Neuronal stem cell (in vitro differentiated cells): Measurements from ENCODE around the gene HYAL1.
A peak's percentile ranks its signal among the peaks of the same experiment; 100 is the strongest.

Source experiments
- DNase-seq: peaks from one replicate; pipeline ENCODE4 v3.0.0-alpha.2; 2013; ENCODE audit warnings: low spot score
- H2AFZ ChIP-seq: one replicate; pipeline ENCODE4 v1.6.1; 2013; ENCODE audit warnings: mild to moderate bottlenecking, low read length, inconsistent platforms
- H2AK5ac ChIP-seq: 2 replicates; pipeline ENCODE4 v1.6.1; 2013; ENCODE audit warnings: low read depth, mild to moderate bottlenecking, inconsistent platforms, low read length, moderate library complexity, mixed read lengths
- H2BK120ac ChIP-seq: 2 replicates; pipeline ENCODE4 v1.6.1; 2013; ENCODE audit warnings: low read depth, mild to moderate bottlenecking, inconsistent platforms, low read length, moderate library complexity, mixed read lengths
- H2BK12ac ChIP-seq: one replicate; pipeline ENCODE4 v1.6.1; 2013; ENCODE audit warnings: low read length, inconsistent platforms
- H2BK15ac ChIP-seq: 2 replicates; pipeline ENCODE4 v1.6.1; 2013; ENCODE audit warnings: mild to moderate bottlenecking, low read length, inconsistent platforms, mixed read lengths
- H2BK5ac ChIP-seq: one replicate; pipeline ENCODE4 v1.6.1; 2013; ENCODE audit warnings: inconsistent platforms, mild to moderate bottlenecking, low read length, moderate library complexity
- H3K14ac ChIP-seq: one replicate; pipeline ENCODE4 v1.6.1; 2013; ENCODE audit warnings: low read length, inconsistent platforms
- H3K18ac ChIP-seq: 2 replicates; pipeline ENCODE4 v1.6.1; 2013; ENCODE audit warnings: low read length, inconsistent platforms
- H3K23ac ChIP-seq: 2 replicates; pipeline ENCODE4 v1.6.1; 2013; ENCODE audit warnings: low read depth, mild to moderate bottlenecking, mixed read lengths, low read length, inconsistent platforms; ENCODE audit not compliant: poor library complexity
- H3K27ac ChIP-seq: replicated peaks from 3 replicates; pipeline ENCODE4 v1.5.1; 2013; ENCODE audit warnings: low read length, inconsistent platforms
- H3K27me3 ChIP-seq, 3 experiments: 2 replicates each; pipeline ENCODE4 v1.6.1; 2013; ENCODE audit warnings: low read length in 3 of 3, mild to moderate bottlenecking in 2 of 3, inconsistent platforms in 1 of 3, low read depth in 1 of 3, mixed read lengths in 1 of 3, moderate library complexity in 1 of 3; ENCODE audit not compliant: control insufficient read depth in 3 of 3, insufficient read depth in 3 of 3
- H3K36me3 ChIP-seq, 2 donors: replicated peaks in 1 of 2; 2 replicates each; pipeline ENCODE4 v1.6.1; 2013; ENCODE audit warnings: low read length in 2 of 2; ENCODE audit not compliant: control insufficient read depth in 2 of 2, insufficient read depth in 2 of 2
- H3K4ac ChIP-seq: 2 replicates; pipeline ENCODE4 v1.6.1; 2013; ENCODE audit warnings: inconsistent platforms, mild to moderate bottlenecking, low read length, moderate library complexity
- H3K4me1 ChIP-seq, 2 donors: 1 replicate in 1 of 2; 2 replicates in 1 of 2; pipeline ENCODE4 v1.6.1; 2013; ENCODE audit warnings: low read length in 2 of 2, low read depth in 1 of 2; ENCODE audit not compliant: control insufficient read depth in 2 of 2, insufficient read depth in 1 of 2
- H3K4me2 ChIP-seq: one replicate; pipeline ENCODE4 v1.6.1; 2013; ENCODE audit warnings: mild to moderate bottlenecking, low read length, inconsistent platforms; ENCODE audit not compliant: insufficient read depth, poor library complexity, severe bottlenecking
- H3K4me3 ChIP-seq, 2 donors: 2 replicates each; pipeline ENCODE4 v1.5.1; 2013; ENCODE audit warnings: low read length in 2 of 2, mild to moderate bottlenecking in 2 of 2, inconsistent platforms in 1 of 2, moderate library complexity in 1 of 2
- H3K79me1 ChIP-seq: one replicate; pipeline ENCODE4 v1.6.1; 2013; ENCODE audit warnings: low read depth, mild to moderate bottlenecking, inconsistent platforms, low read length, moderate library complexity
- H3K9ac ChIP-seq: one replicate; pipeline ENCODE4 v1.6.1; 2013; ENCODE audit warnings: mild to moderate bottlenecking, low read depth, low read length, inconsistent platforms; ENCODE audit not compliant: poor library complexity
- H3K9me3 ChIP-seq, 2 donors: replicated peaks in 1 of 2; 2 replicates each; pipeline versions ENCODE3 to v1.6.1; 2013; ENCODE audit warnings: low read length in 2 of 2, mild to moderate bottlenecking in 2 of 2, inconsistent platforms in 1 of 2, low read depth in 1 of 2, mixed read lengths in 1 of 2, moderate library complexity in 1 of 2; ENCODE audit not compliant: control insufficient read depth in 2 of 2, insufficient read depth in 1 of 2
- H4K8ac ChIP-seq: one replicate; pipeline ENCODE4 v1.6.1; 2013; ENCODE audit warnings: low read depth, mild to moderate bottlenecking, inconsistent platforms, low read length, moderate library complexity
- H4K91ac ChIP-seq: one replicate; pipeline ENCODE4 v1.6.1; 2013; ENCODE audit warnings: low read length, low read depth, mild to moderate bottlenecking, inconsistent platforms; ENCODE audit not compliant: poor library complexity
- WGBS, 2 donors: extraction: QIAGEN DNeasy Blood & Tissue Kit; methylation state at CpG; one replicate each; pipeline ENCODE4 v1.1.7; 2013; ENCODE audit warnings: missing lambda C conversion rate in 2 of 2, mixed read lengths in 1 of 2; ENCODE audit not compliant: insufficient read length in 2 of 2, insufficient replicate concordance in 1 of 2; ENCODE audit errors: extremely low coverage in 2 of 2; 5-methylcytosine and 5-hydroxymethylcytosine counted together

Gene HYAL1

GRCh38 chr3:50294089-50294488, 9.3 kb downstream of the HYAL1 start:
- Histone ChIP-seq H3K9ac (no peak overlapping the region), H2AK5ac (no peak overlapping the region), H3K14ac (no peak overlapping the region), H2BK120ac (no peak overlapping the region), H3K4me1 (peaks cover 12 to 16% of the 10 kb centered on the region in 2 donors), H3K4me2 (no peak overlapping the region), H3K79me1 (peaks cover 16% of the 10 kb centered on the region), H3K4ac (no peak overlapping the region), H3K36me3 (peaks cover 13 to 17% of the 10 kb centered on the region in 2 donors), H2BK12ac (no peak overlapping the region), H2AFZ (no peak overlapping the region), H4K91ac (no peak overlapping the region), H3K23ac (no peak overlapping the region), H3K9me3 (no peaks in the 10 kb centered on the region), H2BK5ac (no peak overlapping the region), H3K27me3 (no peaks in the 10 kb centered on the region), H3K18ac (no peak overlapping the region), H4K8ac (no peak overlapping the region), H3K27ac (no peak overlapping the region), H3K4me3 (no peak overlapping the region), H2BK15ac (no peak overlapping the region)
- WGBS, 2 donors = no CpG with 5 or more reads among the region's 4 CpGs
- DNase-seq = no peak

- peaks cover 17% of the 10 kb centered on the region for H3K79me1 ChIP-seq
- no peak for DNase-seq
- H2AFZ ChIP-seq = peak overlapping the region; percentile 70
- H4K91ac ChIP-seq = no peak overlapping the region
- no CpG with 5 or more reads among the region's 12 CpGs for WGBS, 2 donors
- no peak overlapping the region for H3K27ac ChIP-seq
- H3K27me3 ChIP-seq = no peaks in the 10 kb centered on the region
- H3K23ac ChIP-seq = no peak overlapping the region
- H2BK15ac ChIP-seq = no peak overlapping the region
- H3K4ac ChIP-seq = no peak overlapping the region
- H3K9ac ChIP-seq = no peak overlapping the region
- H3K14ac ChIP-seq = no peak overlapping the region
- peak overlapping the region in 1 of 2 donors; percentile 99 for H3K4me3 ChIP-seq
- no peak overlapping the region for H2BK120ac ChIP-seq
- peak overlapping the region; percentile 88 for H2AK5ac ChIP-seq
- H3K4me2 ChIP-seq = no peak overlapping the region
- H3K4me1 ChIP-seq = peaks cover 9 to 12% of the 10 kb centered on the region in 2 donors
- no peak overlapping the region for H3K18ac ChIP-seq
- no peaks in the 10 kb centered on the region for H3K9me3 ChIP-seq
- peaks cover 21 to 25% of the 10 kb centered on the region in 2 donors for H3K36me3 ChIP-seq
- no peak overlapping the region for H2BK12ac ChIP-seq
- no peak overlapping the region for H2BK5ac ChIP-seq
- no peak overlapping the region for H4K8ac ChIP-seq
Measured at GRCh38 chr3:50293079-50293801, 10.1 kb downstream of the HYAL1 start.

- Histone ChIP-seq H4K91ac (peak within 1 kb of the TSS; percentile 86), H3K4ac (no peak within 1 kb of the TSS), H2BK15ac (no peak within 1 kb of the TSS), H2BK120ac (no peak within 1 kb of the TSS), H4K8ac (peak within 1 kb of the TSS; percentile 89), H3K79me1 (peaks cover 17% of the 10 kb centered on the region), H3K23ac (peak within 1 kb of the TSS; percentile 81), H3K18ac (peak within 1 kb of the TSS; percentile 89), H3K27me3 (no peaks in the 10 kb centered on the region), H3K27ac (no peak within 1 kb of the TSS), H3K4me3 (peak within 1 kb of the TSS; percentile 82 to 99), H3K4me1 (peaks cover 9 to 12% of the 10 kb centered on the region in 2 donors), H3K9me3 (no peaks in the 10 kb centered on the region), H2BK12ac (no peak within 1 kb of the TSS), H3K14ac (no peak within 1 kb of the TSS), H2BK5ac (no peak within 1 kb of the TSS), H2AK5ac (peak within 1 kb of the TSS; percentile 95), H3K4me2 (peak within 1 kb of the TSS; percentile 96), H3K36me3 (peaks cover 29 to 34% of the 10 kb centered on the region in 2 donors), H3K9ac (peak within 1 kb of the TSS; percentile 95), H2AFZ (peak within 1 kb of the TSS; percentile 91)
- no CpG with 5 or more reads among the region's 67 CpGs for WGBS, 2 donors
- DNase-seq = peak; percentile 94
Measured at GRCh38 chr3:50292159-50293078, 11.0 kb downstream of the HYAL1 start, which contains the start of gene IFRD2. Gene IFRD2 (minus strand): TSS chr3:50292429. CDS start chr3:50292274, 155 bp downstream.
